GM21786 (cell line): ENCODE results near the gene DNAH2.

Experiments used
- ATAC-seq: cut with Tn5 transposase; IDR thresholded peaks from one replicate; pipeline ENCODE4 v1.9.1; 2021; ENCODE audit not compliant: unreplicated experiment

The DNAH2 gene, protein sequence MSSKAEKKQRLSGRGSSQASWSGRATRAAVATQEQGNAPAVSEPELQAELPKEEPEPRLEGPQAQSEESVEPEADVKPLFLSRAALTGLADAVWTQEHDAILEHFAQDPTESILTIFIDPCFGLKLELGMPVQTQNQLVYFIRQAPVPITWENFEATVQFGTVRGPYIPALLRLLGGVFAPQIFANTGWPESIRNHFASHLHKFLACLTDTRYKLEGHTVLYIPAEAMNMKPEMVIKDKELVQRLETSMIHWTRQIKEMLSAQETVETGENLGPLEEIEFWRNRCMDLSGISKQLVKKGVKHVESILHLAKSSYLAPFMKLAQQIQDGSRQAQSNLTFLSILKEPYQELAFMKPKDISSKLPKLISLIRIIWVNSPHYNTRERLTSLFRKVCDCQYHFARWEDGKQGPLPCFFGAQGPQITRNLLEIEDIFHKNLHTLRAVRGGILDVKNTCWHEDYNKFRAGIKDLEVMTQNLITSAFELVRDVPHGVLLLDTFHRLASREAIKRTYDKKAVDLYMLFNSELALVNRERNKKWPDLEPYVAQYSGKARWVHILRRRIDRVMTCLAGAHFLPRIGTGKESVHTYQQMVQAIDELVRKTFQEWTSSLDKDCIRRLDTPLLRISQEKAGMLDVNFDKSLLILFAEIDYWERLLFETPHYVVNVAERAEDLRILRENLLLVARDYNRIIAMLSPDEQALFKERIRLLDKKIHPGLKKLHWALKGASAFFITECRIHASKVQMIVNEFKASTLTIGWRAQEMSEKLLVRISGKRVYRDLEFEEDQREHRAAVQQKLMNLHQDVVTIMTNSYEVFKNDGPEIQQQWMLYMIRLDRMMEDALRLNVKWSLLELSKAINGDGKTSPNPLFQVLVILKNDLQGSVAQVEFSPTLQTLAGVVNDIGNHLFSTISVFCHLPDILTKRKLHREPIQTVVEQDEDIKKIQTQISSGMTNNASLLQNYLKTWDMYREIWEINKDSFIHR (N-terminal part only)

GRCh38 chr17:7716901-7717755, at the start of gene DNAH2:
Gene DNAH2, plus strand, starts transcription at chr17:7717744. Its CDS starts 1,991 bp downstream, at chr17:7719735.
- ATAC-seq = no peak

DNA sequence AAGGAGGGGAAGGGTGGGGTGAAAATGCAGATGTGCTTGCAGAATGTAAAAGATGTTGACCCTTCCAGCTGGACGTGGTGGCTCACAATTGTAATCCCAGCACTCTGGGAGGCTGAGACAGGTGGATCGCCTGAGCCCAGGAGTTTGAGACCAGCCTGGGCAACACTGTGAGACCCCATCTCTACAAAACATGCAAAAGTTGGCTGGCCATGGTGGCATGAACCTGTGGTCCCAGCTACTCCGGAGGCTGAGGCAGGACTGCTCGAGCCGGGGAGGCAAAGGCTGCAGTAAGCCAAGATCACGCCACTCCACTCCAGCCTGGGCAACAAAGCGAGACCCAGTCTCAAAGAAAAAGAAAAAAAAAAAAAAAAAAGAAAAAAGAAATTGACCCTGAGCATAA, 49.1 kb upstream of the DNAH2 start:
- no peak for ATAC-seq

GRCh38 chr17:7673239-7673638, 44.3 kb upstream of the DNAH2 start:
- no peak for ATAC-seq

DNA sequence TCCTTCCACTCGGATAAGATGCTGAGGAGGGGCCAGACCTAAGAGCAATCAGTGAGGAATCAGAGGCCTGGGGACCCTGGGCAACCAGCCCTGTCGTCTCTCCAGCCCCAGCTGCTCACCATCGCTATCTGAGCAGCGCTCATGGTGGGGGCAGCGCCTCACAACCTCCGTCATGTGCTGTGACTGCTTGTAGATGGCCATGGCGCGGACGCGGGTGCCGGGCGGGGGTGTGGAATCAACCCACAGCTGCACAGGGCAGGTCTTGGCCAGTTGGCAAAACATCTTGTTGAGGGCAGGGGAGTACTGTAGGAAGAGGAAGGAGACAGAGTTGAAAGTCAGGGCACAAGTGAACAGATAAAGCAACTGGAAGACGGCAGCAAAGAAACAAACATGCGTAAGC, 42.6 kb upstream of the DNAH2 start:
- no peak for ATAC-seq

DNA sequence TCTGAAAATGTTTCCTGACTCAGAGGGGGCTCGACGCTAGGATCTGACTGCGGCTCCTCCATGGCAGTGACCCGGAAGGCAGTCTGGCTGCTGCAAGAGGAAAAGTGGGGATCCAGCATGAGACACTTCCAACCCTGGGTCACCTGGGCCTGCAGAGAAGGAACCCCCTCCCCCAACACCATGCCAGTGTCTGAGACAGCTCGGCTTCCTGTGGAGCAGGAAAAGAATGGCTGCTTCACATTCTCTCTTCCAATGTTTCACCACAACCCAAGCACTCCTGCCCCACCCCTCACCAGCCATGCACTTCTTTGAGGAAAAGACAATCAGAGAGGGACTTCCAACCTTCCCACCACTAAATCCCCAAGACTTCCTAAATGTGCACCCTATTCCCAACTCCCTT, 41.0 kb upstream of the DNAH2 start:
- no peak for ATAC-seq

DNA sequence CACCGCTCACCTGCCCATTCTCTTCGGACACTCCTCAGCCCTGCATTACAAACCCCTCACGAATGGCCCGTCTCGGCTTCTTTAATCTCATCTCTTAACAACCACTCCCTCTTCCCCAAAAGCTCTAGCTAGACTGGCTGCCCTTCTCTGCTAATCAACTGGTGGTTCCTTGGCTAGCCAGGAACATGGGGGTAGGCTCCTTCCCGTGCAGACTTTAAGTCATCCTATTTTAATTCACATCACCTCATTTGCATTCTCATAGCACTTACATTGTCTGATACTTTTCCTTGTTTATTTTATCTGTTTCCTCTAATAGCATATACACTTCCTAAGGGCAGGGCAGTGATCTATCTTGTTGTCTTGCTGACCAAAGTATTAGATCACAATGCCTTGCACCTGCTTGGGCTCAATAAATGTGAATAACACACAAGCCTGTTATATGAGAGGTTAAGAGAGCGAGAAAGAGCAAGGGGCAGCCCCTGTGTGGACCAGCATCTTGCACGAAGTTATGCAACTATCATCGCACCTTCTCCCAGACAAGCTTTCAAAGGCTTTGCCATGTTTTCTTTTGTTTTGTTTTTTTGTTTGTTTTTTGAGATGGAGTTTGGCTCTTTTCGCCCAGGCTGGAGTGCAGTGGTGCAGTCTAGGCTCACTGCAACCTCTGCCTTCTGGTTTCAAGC, 40.0 kb upstream of the DNAH2 start:
- no peak for ATAC-seq

DNA sequence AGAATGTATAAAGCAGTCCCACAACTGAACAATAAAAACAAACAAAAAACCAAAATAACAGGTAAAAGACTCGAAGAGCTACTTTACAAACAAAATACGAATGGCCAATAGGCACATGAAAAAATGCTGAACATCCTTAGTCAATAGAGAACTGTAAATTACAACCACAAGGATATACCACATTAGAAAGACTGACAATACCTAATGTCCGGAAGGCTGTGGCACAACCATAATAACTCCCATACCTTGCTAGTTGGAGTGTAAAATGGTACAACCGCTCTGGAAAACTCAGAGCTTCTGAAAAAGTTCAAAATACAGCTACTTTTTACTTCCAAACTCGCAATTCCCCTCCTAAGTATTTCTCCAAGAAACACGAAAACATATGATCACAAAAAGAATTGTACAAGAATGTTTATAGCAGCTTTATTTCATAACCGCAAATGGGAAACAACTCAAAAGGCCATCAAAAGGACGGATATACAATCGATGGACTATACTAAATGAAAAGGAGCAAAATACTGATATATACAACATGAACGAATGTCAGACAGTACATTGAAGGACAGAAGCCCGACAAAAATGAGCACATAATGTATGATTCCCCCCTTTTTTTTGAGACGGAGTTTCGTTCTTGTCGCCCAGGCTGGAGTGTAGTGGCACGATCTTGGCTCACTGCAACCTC, 32.6 kb upstream of the DNAH2 start:
- ATAC-seq = no peak

- ATAC-seq = peak; percentile 54
Observed at GRCh38 chr17:7685533-7686221, 31.9 kb upstream of the DNAH2 start.

- peak; percentile 48 for ATAC-seq
Observed at GRCh38 chr17:7686222-7687071, 31.1 kb upstream of the DNAH2 start.

DNA sequence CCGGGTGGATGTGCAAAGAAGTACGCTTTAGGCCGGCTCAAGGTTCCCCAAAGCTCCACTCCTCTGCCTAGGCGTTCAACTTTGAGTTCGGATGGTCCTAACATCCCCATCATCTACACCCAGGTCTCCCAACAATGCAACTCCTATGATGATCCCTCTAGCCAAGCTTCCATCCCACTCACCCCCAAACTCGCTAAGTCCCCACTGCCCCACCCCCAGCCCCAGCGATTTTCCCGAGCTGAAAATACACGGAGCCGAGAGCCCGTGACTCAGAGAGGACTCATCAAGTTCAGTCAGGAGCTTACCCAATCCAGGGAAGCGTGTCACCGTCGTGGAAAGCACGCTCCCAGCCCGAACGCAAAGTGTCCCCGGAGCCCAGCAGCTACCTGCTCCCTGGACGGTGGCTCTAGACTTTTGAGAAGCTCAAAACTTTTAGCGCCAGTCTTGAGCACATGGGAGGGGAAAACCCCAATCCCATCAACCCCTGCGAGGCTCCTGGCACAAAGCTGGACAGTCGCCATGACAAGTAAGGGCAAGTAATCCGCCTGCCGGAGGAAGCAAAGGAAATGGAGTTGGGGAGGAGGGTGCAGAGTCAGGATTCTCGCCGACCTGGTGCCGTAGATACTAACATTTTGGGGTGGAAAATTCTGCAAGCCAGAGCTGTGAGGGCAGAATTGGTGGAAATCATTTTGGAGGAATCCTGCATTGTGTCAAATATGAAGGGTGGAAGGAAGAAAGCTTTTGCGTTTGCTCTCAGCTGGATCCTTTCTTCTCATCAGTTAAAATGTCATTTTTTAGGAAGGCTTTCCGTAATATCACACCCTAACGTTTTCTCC, 30.3 kb upstream of the DNAH2 start, which contains the start of gene TP53:
Gene TP53, minus strand, starts transcription at position 419 of the 836 bp plus-strand sequence. CDS start 10,896 bp downstream, outside the sequence.
- ATAC-seq = no peak

GRCh38 chr17:7687908-7688807, 29.4 kb upstream of the DNAH2 start, which contains the start of gene WRAP53:
Gene WRAP53, plus strand, starts transcription at chr17:7688477. Its CDS starts 172 bp downstream, at chr17:7688649.
- ATAC-seq = peak; percentile 56

- ATAC-seq = no peak
Observed at GRCh38 chr17:7688808-7689316, 28.7 kb upstream of the DNAH2 start.

- ATAC-seq = no peak
Observed at GRCh38 chr17:7695586-7695985, 22.0 kb upstream of the DNAH2 start.

DNA sequence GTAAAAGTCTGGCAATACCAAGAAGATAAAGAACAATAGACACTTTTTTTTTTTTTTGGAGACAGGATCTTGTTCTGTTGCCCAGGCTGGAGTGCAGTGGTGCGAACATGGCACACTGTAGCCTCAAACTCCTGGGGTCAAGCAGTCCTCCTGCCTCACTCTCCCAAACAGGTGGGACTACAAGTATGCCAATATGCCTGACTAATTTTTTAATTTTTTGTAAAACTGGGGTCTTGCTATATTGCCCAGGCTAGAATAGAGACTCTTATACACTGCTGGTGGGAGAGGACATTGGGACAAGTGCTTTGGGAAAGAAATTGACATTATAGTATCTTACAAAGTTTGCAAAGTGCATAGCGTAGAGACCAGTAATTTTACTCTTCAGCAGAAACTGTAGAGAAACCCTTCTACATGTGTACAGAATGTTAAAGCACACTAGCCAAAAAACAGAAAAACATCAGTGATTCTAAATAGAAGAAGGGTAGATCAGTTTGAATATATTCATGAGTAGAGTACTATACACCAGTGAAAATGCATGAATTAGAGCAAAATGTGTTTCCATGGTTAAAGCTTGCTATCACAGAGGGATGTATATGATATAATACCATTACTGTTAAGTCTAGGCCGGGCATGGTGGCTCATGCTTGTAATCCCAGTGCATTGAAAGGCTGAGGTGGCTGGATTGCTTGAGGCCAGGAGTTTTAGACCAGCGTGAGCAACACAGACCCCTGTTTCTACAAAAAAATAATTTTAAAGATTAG, 19.5 kb upstream of the DNAH2 start:
- ATAC-seq = no peak

DNA sequence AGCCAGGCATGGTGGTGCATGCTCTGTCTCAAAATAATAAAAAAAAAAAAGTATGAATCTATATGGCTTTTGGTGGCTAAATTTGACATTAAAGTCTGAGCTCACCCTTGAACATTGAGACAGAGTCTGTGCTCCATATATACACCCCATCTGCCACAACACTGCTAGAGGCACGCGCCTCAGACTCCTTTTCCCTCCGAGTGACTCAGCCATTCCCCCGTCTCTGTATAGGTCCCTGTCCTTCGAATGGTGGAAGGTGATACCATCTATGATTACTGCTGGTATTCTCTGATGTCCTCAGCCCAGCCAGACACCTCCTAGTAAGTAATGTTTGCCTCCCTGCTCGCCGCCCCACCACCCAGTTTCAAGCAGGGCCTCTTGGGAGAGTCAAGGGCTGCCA, 17.0 kb upstream of the DNAH2 start:
- no peak for ATAC-seq
